Activated T-helper 1 cell treated with Interleukin-2 at 50 U/mL for 16 hours (primary cell): Measurements from ENCODE around the gene ZFP3.
A peak's percentile ranks its signal among the peaks of the same experiment; 100 is the strongest.
"Not testable (repeated sequence)": the region's sequence is repeated elsewhere in the genome, so short reads cannot be mapped to it uniquely, and the experiment has no call there.

Source experiments
- DNase-seq: peaks from one replicate; pipeline ENCODE4 v3.0.0-alpha.2; 2020; ENCODE audit warnings: low read depth

The ZFP3 gene

GRCh38 chr17:5077781-5078105 is 524 bp upstream of the ZFP3 start:
- DNase-seq = no peak

- no peak for DNase-seq
Observed at GRCh38 chr17:5080591-5080990, 2.3 kb downstream of the ZFP3 start.

GRCh38 chr17:5092218-5093010 is 14.1 kb downstream of the ZFP3 start:
- no peak for DNase-seq

DNA sequence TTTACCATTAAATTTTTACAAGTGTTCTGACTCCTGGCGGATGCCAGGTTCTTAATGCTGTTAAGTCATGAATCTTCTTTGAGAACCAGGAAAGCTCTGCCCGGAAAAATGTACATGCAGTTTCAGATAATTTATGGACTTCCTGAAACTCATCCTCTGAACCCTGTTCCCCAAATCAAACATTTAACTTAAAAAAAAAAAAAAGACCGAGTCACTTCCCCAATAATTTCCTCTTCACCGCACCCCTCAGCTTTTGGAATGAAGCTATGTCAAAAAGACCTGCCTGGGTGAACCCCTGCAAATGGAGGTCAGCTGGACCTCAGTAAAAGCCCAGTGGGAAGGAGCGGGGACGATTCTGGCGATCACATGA is 18.4 kb downstream of the ZFP3 start:
- DNase-seq = no peak

GRCh38 chr17:5097101-5097834 is 19.0 kb downstream of the ZFP3 start:
- DNase-seq = peak; percentile 16

DNA sequence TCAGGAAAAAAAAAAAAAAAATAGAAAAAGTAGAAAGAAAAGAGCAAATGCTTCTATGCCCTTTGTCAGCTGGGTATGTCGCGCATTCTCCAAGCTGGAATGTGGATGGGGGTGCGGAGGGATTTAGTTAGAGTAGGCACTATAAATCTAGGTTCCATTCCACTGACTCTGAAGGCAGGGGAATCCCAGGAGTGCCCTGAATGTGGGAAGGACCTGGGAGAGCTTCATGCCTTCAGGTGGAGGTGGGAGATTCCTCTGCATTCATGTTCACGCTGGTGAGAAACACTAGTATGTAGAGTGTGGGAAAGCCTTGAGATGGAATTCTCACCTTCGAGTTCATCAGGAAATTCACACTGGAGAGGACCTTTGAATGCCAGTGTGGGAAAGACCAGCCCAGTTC is 21.0 kb downstream of the ZFP3 start:
- DNase-seq = no peak

- DNase-seq = no peak
Observed at GRCh38 chr17:5100832-5101231, 22.6 kb downstream of the ZFP3 start.

DNA sequence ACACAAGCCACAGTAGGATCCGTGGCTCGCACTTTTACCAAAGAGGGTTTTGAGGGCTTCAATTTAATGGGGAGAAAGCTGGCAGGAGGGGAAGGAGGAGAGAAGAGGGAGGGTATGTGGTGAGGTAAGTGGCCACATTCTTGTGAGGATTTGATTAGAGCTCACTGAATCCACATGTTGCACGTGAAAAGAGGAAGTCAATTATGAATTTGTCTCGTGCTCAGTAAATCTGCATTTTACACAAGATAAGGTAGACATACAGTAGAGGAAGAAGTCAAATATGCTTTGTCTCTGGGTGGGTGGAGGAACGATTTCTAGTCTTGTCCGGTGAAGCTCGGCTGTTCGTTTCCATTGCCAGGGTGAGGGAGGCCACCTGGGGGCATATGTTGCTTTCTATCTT is 32.5 kb downstream of the ZFP3 start:
- DNase-seq = no peak

- DNase-seq = peak; percentile 84
Observed at GRCh38 chr17:5111402-5112204, 33.3 kb downstream of the ZFP3 start, which contains the start of gene ZNF232. ZNF232 (minus strand) TSS chr17:5111878; CDS start chr17:5111822, 56 bp downstream.

DNA sequence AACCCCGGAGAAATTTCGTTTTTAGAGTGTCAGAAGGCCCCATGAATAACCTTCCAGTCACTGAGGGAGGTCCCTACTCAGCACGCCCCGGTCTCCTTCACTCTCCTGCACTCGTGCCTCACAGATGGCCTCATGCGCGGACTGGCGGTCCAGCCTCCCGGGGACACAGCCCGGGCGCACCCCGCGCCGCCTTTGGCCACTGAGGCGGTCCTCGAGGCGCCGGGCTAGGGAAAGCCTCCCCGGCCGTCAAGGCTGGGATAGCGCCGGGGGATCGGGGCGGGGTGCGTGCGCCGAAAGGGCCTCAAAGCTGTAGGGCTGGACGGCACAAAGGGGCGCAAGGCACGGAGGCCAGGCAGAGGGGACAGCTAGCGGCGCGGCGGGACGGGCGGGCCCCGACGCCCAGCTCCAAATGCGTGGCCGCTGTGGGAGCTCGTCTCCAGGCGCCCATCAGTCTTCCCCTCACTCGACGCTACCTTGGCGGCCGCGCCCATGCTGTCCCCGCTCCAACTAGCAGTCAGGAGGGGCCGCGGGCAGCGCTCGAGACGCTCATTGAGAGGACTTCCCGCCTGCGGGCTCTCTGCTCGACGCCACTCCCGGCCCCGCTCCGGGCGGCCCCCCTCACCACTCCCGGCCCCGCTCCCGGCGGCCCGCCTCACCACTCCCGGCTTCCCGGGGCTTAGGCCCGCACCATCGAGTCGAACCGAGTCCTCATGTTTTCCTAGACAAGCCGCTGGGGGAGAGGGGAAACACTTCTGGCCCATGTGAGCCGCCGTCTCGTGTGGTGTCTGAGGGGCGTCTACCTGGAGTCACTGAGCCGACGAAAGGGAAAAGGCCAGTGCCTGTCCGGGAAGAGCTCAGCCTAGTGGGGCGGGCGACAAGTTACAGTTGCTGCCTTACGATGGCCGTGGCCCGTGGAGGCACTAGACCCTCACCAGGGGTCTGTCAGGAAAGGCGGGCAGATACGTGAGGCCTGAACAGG is 37.7 kb downstream of the ZFP3 start, which contains the start of gene USP6:
Gene USP6, plus strand, starts transcription at position 360 of the 979 bp plus-strand sequence. CDS start 14,336 bp downstream, outside the sequence.
- no peak for DNase-seq

GRCh38 chr17:5118219-5118618 is 40.0 kb downstream of the ZFP3 start:
- no peak for DNase-seq

- no peak for DNase-seq
Observed at GRCh38 chr17:5120036-5120435, 41.8 kb downstream of the ZFP3 start.

DNA sequence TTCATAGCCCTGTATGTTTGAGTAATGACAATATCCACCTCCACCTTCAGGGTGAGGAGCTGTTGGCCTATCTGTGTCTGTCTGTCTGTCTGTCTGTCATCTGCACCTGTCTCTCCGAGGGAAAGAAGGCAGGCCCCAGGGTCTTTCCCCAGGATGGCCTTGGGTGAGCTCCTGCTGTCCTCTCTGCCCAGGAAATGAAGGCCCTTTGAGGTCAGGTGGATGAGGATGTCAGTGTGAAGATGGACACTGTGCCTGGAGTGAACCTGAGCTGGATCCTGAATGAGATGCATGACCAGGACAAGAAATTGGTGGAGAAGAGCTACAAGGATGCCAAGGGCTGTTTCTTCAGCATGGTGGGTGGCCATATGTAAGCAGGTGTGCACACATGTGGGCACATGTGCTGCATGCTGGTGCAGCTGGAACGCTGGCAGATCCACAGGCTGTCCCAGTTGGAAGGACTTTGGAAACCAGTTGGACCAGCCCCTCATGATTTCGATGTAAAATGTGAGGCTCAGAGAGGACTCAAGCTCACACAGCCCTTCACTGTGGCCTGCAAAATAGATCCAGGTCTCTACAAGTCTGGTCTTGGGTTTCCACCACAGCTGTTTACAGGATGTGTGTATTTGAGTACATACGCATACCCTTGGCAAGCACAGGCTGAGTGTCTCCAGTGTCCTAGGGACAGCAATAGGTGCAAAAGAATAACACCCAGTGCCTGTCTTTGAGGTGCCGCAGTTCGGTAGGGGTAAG is 42.3 kb downstream of the ZFP3 start:
- not testable (repeated sequence) for DNase-seq

DNA sequence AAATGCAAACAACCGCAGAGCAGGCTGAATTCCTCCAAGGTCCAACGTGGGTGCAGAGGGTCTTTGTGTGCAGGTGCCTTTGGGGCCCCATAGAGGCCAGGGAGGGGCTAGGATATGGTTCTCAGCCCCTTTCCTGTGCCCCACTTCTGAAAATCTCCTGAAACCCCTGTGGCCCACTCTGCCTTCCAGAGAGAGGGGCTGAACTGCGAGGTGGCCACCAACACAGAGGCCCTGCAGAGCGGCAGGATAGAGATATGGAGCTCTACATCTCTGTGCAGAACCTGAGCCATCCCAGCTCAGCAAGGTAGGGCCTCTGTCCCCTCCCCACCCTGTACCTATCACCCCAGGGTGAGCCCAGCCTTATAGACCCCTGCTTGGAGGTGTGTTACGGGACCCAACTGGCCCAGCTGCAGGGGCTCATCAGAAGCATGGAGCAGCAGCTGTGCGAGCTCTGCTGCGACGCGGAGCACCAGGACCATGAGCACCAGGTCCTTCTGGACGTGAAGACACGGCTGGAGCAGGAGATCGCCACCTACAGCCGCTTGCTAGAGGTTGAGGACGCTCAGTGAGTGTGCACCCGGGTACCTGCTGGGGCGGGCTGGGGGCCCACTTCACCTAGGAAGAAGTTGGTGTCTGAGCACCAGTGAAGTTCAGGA is 43.0 kb downstream of the ZFP3 start:
- DNase-seq = no peak

- DNase-seq = not testable (repeated sequence)
Observed at GRCh38 chr17:5122056-5122455, 43.8 kb downstream of the ZFP3 start.

DNA sequence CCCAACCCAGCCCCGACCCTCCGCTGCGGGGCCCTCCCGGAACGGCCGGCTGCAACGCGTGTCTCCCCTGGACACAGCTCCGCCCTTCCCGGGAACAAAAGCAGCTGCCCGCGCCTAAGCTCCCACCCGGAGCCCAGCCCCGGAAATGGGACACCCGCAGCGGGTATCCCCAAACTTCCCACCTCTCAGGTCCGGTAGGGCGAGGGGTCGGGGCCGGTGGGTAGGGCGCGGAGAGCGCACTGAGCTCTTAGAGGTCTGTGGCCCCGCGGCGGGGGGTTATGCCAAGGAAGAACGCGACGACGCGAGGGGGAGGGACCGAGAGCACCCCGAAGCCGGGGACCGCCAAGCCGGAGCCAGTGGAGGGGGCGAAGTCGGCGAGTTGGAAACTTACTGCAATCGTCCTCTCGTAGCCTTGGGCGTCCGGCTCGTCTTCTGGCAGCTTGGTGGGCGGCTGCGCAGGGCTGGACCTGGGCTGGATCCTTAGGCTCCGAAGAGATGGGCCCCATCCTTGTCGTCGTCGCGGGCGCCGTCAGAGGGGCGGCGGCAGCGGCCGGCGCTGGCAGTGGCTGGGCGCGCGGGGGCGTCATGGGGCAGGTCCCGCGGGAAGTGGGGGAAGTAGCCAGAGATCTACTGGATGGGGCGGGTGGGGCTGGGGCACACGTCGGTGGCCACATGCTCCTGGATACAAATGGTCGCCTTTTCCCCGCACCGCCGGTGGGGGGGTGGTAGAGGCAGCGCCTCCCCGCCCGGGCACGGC is 44.5 kb downstream of the ZFP3 start:
- no peak for DNase-seq

DNA sequence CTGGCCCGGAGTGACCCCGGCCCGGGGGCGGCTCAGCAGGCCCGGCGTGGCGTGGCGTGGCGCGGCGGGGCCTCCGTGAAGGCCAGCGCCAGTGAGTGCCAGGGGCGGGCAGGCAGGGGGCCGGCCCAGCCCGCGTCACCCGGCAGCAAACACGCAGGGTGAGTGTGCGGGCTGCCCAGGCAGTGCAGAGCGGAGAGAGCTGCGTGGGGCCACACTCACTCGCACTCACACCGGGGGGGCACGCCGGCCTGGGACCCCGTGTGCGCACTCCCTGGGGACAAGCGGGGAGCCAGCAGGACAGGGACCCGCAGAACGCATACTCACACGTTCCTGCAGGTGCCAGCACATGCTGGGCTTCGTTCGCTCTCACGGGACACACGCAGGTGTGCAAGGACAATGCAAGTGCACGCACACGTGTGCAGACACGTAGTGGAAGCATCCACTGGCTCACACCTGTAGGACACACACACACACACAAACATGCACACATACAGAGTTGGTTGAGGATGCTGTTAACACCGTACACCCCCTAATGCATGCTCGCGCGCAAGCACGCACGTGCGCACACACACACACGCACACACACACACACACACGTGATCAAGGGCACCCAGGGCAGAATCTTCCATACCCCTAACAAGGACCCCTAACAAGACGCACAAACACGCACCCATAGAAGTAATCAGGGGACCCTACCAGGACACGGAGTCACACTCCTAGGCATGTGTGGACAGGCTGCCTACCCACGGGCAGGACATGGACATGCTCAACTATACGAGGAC is 45.3 kb downstream of the ZFP3 start:
- DNase-seq = no peak

DNA sequence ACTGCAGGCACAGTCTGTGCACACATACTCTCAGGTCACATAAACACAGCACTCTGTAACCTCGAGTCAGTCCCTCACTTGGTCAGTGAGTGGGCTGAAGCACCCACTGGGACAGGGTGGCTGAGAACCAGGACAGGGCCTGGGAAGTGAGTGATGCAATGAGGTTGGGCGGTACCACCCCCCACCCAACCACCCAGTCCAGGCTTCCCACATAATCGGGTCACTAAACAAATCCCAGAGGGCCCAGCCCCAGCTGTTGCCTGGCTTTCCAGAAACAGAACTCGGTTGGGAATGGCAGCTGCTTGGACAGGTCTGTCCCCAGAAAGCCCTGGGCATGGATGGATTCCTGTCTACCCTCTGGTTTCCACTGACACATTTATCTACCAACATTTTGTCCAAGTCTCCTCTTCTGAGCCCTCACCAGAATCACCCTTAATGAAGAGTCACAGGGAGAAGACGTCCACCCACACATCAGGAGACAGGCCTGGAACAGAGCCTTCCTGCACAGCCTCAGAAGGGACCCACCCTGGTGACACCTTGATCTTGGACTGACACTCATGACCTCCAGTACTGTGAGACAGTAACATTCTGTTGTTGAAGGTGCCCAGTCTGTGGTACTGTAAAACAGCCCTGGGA is 46.0 kb downstream of the ZFP3 start:
- not testable (repeated sequence) for DNase-seq
